Nephron progenitor cell (in vitro differentiated cells): ENCODE results near the gene ZNF750.
A peak's percentile ranks its signal among the peaks of the same experiment; 100 is the strongest.

Source experiments
- DNase-seq: peaks from one replicate; pipeline ENCODE4 v3.0.0; 2021
- H3K27ac Mint-ChIP-seq: 2 replicates; pipeline ENCODE4 v1.8.0; 2021; ENCODE audit warnings: mild to moderate bottlenecking, moderate library complexity, mixed read lengths
- H3K27me3 Mint-ChIP-seq: 2 replicates; pipeline ENCODE4 v1.8.0; 2021; ENCODE audit warnings: mild to moderate bottlenecking, low read depth, mixed read lengths; ENCODE audit not compliant: poor library complexity
- H3K36me3 Mint-ChIP-seq: 2 replicates; pipeline ENCODE4 v1.8.0; 2021; ENCODE audit warnings: low read depth, mixed read lengths
- H3K4me1 Mint-ChIP-seq: 2 replicates; pipeline ENCODE4 v1.8.0; 2021; ENCODE audit warnings: mixed read lengths
- H3K4me3 Mint-ChIP-seq: 2 replicates; pipeline ENCODE4 v1.8.0; 2021; ENCODE audit warnings: mild to moderate bottlenecking, moderate library complexity, mixed read lengths
- H3K9me3 Mint-ChIP-seq: 2 replicates; pipeline ENCODE4 v1.8.0; 2021; ENCODE audit warnings: mild to moderate bottlenecking, moderate library complexity, mixed read lengths
- CTCF ChIP-seq: fragments of 200-600 bp; sonication (generic); IDR thresholded peaks from 2 replicates; pipeline ENCODE4 v1.5.0; 2021; ENCODE audit warnings: antibody characterized with exemption

Gene ZNF750

GRCh38 chr17:82848022-82848592 lies 8.3 kb upstream of the ZNF750 start:
- Mint-ChIP-seq H3K4me3 (peak overlapping the region; percentile 34), H3K4me1 (peaks cover 76% of the 10 kb centered on the region), H3K27ac (peak overlapping the region; percentile 91), H3K27me3 (peaks cover 4% of the 10 kb centered on the region), H3K36me3 (peaks cover 25% of the 10 kb centered on the region), H3K9me3 (no peaks in the 10 kb centered on the region)
- no peak for TF ChIP-seq CTCF
- no peak for DNase-seq

- Mint-ChIP-seq H3K9me3 (no peaks in the 10 kb centered on the region), H3K4me1 (peaks cover 71% of the 10 kb centered on the region), H3K27ac (peak overlapping the region; percentile 83), H3K27me3 (peaks cover 7% of the 10 kb centered on the region), H3K4me3 (no peak overlapping the region), H3K36me3 (peaks cover 27% of the 10 kb centered on the region)
- no peak for TF ChIP-seq CTCF
- DNase-seq, result no peak
These were observed 6.4 kb upstream of the ZNF750 start for GRCh38 chr17:82846061-82846691.

GRCh38 chr17:82845163-82845807 lies 5.5 kb upstream of the ZNF750 start:
- H3K4me3 Mint-ChIP-seq, result no peak overlapping the region
- H3K27ac Mint-ChIP-seq, result peak overlapping the region; percentile 84
- TF ChIP-seq CTCF, result no peak

GRCh38 chr17:82844796-82845162 lies 5.0 kb upstream of the ZNF750 start:
- Mint-ChIP-seq H3K36me3 (peaks cover 22% of the 10 kb centered on the region), H3K9me3 (no peaks in the 10 kb centered on the region), H3K27me3 (peaks cover 7% of the 10 kb centered on the region), H3K4me1 (peaks cover 75% of the 10 kb centered on the region), H3K4me3 (no peak overlapping the region), H3K27ac (peak overlapping the region; percentile 91)
- no peak for TF ChIP-seq CTCF
- no peak for DNase-seq

More at GRCh38 chr17:82845163-82845807, 5.5 kb upstream of the ZNF750 start:
- no peak for DNase-seq
- Mint-ChIP-seq H3K27me3 (peaks cover 7% of the 10 kb centered on the region), H3K9me3 (no peaks in the 10 kb centered on the region), H3K4me1 (peaks cover 70% of the 10 kb centered on the region), H3K36me3 (peaks cover 22% of the 10 kb centered on the region)

GRCh38 chr17:82843904-82844680 lies 4.3 kb upstream of the ZNF750 start:
- peak overlapping the region; percentile 91 for H3K27ac Mint-ChIP-seq
- peaks cover 7% of the 10 kb centered on the region for H3K27me3 Mint-ChIP-seq
- H3K9me3 Mint-ChIP-seq, result no peaks in the 10 kb centered on the region
- H3K36me3 Mint-ChIP-seq, result peaks cover 18% of the 10 kb centered on the region
- no peak for TF ChIP-seq CTCF
- H3K4me3 Mint-ChIP-seq, result no peak overlapping the region
- DNase-seq, result no peak
- peaks cover 75% of the 10 kb centered on the region for H3K4me1 Mint-ChIP-seq
